Karpas-422 (cell line): ENCODE data around the gene LRRC3. TPM values are rescaled to one million over a fixed set of nuclear protein-coding genes. Genes with fewer than 3 reads are reported as not detected.

Experiments
- DNase-seq: peaks from one replicate; pipeline ENCODE4 v3.0.0-alpha.2; 2015
- H2AFZ ChIP-seq: fragments of 200-600 bp; sonication (generic); 2 replicates; pipeline ENCODE4 v1.6.1; 2014; ENCODE audit warnings: antibody characterized with exemption, low read length, mixed read lengths
- H3K27ac ChIP-seq: fragments of 200-600 bp; sonication (generic); 2 replicates; pipeline ENCODE4 v1.5.1; 2014; ENCODE audit warnings: mild to moderate bottlenecking, low read length, moderate library complexity
- H3K27me3 ChIP-seq: fragments of 200-600 bp; sonication (generic); 2 replicates; pipeline ENCODE4 v1.6.1; 2014; ENCODE audit warnings: low read length, mixed read lengths
- H3K36me3 ChIP-seq: fragments of 200-600 bp; sonication (generic); 2 replicates; pipeline ENCODE4 v1.6.1; 2014; ENCODE audit warnings: low read length, mixed read lengths; ENCODE audit not compliant: insufficient read depth
- H3K4me1 ChIP-seq: fragments of 200-600 bp; sonication (generic); 2 replicates; pipeline ENCODE4 v1.6.1; 2014; ENCODE audit warnings: mild to moderate bottlenecking, low read length, mixed read lengths
- H3K4me2 ChIP-seq: fragments of 200-600 bp; sonication (generic); 2 replicates; pipeline ENCODE4 v1.6.1; 2014; ENCODE audit warnings: low read length, low read depth, mild to moderate bottlenecking; ENCODE audit not compliant: poor library complexity, severe bottlenecking
- H3K4me3 ChIP-seq: fragments of 200-600 bp; sonication (generic); 2 replicates; pipeline ENCODE4 v1.5.1; 2014; ENCODE audit warnings: mild to moderate bottlenecking, antibody characterized with exemption, low read length, mixed read lengths
- H3K79me2 ChIP-seq: fragments of 200-600 bp; sonication (generic); 2 replicates; pipeline ENCODE4 v1.6.1; 2014; ENCODE audit warnings: mild to moderate bottlenecking, low read length, mixed read lengths
- H3K9ac ChIP-seq: fragments of 200-600 bp; sonication (generic); 2 replicates; pipeline ENCODE4 v1.6.0; 2014; ENCODE audit warnings: low read length
- H3K9me2 ChIP-seq: fragments of 200-600 bp; sonication (generic), shearing (Covaris generic); replicated peaks from 2 replicates; pipeline ENCODE4 v1.6.0; 2014; ENCODE audit warnings: mild to moderate bottlenecking, low read length, moderate library complexity; ENCODE audit not compliant: insufficient read depth
- H3K9me3 ChIP-seq: fragments of 300-700, 200-600 bp; sonication (generic); 2 replicates; pipeline ENCODE4 v1.6.1; 2014; ENCODE audit warnings: low read length, mixed read lengths
- H4K20me1 ChIP-seq: fragments of 200-600 bp; sonication (generic); 2 replicates; pipeline ENCODE4 v1.6.1; 2014; ENCODE audit warnings: mild to moderate bottlenecking, antibody characterized with exemption, low read length, low read depth; ENCODE audit not compliant: insufficient read depth
- total RNA-seq: library from RNA; depleted of rRNA; stranded (reverse); fragments of >200 nt; shearing (Covaris generic); gene quantifications from 2 replicates; pipeline ENCODE4 v1.2.3, GENCODE V29; 2014; ENCODE audit warnings: low replicate concordance

The LRRC3 gene
- total RNA-seq, 1 experiment from 2014 or later = not detected

- peak; percentile 70 for DNase-seq
- Histone ChIP-seq H3K9me3 (no peaks in the 10 kb centered on the region), H3K4me2 (no peak overlapping the region), H3K4me1 (peaks cover 5% of the 10 kb centered on the region), H3K27ac (no peak overlapping the region), H2AFZ (no peak overlapping the region), H3K79me2 (no peaks in the 10 kb centered on the region), H3K36me3 (no peaks in the 10 kb centered on the region), H3K27me3 (no peaks in the 10 kb centered on the region), H3K9me2 (no peaks in the 10 kb centered on the region), H4K20me1 (no peaks in the 10 kb centered on the region), H3K9ac (no peak overlapping the region), H3K4me3 (no peak overlapping the region)
Observed at GRCh38 chr21:44482581-44483287, 27.4 kb downstream of the LRRC3 start.

DNA sequence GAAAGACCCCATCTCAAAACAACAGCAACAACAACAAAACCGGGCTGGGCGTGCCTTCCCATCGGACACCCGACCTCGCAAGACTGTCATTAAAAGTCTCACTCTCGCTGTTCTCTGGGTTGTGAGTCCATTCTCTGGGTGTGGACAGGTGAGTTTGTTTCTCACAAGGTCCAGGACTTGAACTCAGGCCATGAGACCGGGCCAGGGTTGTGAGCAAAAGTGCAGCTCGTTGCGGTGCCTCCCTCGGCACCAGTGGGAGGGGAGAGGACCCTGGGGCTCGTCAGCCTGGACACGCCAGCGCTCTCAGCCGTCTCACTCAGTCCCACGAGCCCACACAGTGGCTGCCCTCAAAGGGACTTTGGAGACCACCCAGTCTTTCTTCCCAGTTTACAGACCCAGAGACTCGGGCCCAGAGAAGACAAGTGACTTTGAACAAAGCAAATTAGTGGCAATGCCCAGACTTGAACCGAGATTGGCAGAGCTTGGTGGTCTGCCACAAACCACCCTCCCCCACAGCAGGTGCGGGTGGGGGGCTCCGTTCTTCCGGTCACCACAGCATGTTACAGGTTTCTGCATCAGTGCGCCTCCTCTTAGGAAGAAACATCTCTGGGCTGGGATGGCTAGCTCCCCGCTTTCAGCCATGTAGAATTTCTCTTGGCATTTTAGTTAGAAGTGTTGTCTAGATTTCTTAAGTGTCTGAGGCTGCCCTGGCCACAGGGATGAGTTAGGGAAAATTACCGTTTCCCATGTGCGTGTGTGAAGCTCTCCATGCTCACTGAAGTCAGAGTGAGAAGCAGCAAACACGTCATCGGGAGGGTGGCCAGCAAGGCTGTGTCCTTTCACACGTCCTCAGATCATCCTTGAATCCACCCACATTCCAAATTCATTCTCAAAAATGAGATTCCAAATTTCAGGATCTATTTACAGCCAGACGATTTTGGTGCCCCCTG, 28.3 kb downstream of the LRRC3 start:
- Histone ChIP-seq H3K4me3 (no peak overlapping the region), H3K36me3 (no peaks in the 10 kb centered on the region), H3K9me3 (no peaks in the 10 kb centered on the region), H3K4me2 (no peak overlapping the region), H4K20me1 (no peaks in the 10 kb centered on the region), H3K9ac (no peak overlapping the region), H3K27ac (no peak overlapping the region), H3K27me3 (no peaks in the 10 kb centered on the region), H3K4me1 (peaks cover 5% of the 10 kb centered on the region), H3K9me2 (no peaks in the 10 kb centered on the region), H3K79me2 (no peaks in the 10 kb centered on the region), H2AFZ (no peak overlapping the region)
- DNase-seq = no peak

- Histone ChIP-seq H3K9me3 (no peaks in the 10 kb centered on the region), H3K27me3 (no peaks in the 10 kb centered on the region), H3K4me3 (no peak overlapping the region), H4K20me1 (no peaks in the 10 kb centered on the region), H3K9ac (no peak overlapping the region), H3K36me3 (no peaks in the 10 kb centered on the region), H3K9me2 (no peaks in the 10 kb centered on the region), H3K79me2 (no peaks in the 10 kb centered on the region), H3K4me1 (peaks cover 5% of the 10 kb centered on the region), H2AFZ (no peak overlapping the region), H3K27ac (no peak overlapping the region), H3K4me2 (no peak overlapping the region)
- no peak for DNase-seq
Observed at GRCh38 chr21:44484498-44485253, 29.4 kb downstream of the LRRC3 start.

GRCh38 chr21:44485254-44485793, 30.0 kb downstream of the LRRC3 start:
- Histone ChIP-seq H3K9me2 (no peaks in the 10 kb centered on the region), H3K27ac (no peak overlapping the region), H3K4me2 (no peak overlapping the region), H3K4me3 (no peak overlapping the region), H3K4me1 (peaks cover 5% of the 10 kb centered on the region), H4K20me1 (no peaks in the 10 kb centered on the region), H3K27me3 (no peaks in the 10 kb centered on the region), H3K79me2 (no peaks in the 10 kb centered on the region), H2AFZ (no peak overlapping the region), H3K9me3 (no peaks in the 10 kb centered on the region), H3K9ac (no peak overlapping the region), H3K36me3 (no peaks in the 10 kb centered on the region)
- peak; percentile 70 for DNase-seq

- DNase-seq = no peak
- H3K9me2 ChIP-seq = no peaks in the 10 kb centered on the region
- H3K4me3 ChIP-seq = no peak overlapping the region
- H3K79me2 ChIP-seq = no peaks in the 10 kb centered on the region
- no peaks in the 10 kb centered on the region for H3K27me3 ChIP-seq
- H3K36me3 ChIP-seq = no peaks in the 10 kb centered on the region
- H2AFZ ChIP-seq = no peak overlapping the region
- peaks cover 5% of the 10 kb centered on the region for H3K4me1 ChIP-seq
- H3K27ac ChIP-seq = no peak overlapping the region
- no peak overlapping the region for H3K4me2 ChIP-seq
- H4K20me1 ChIP-seq = no peaks in the 10 kb centered on the region
- no peak overlapping the region for H3K9ac ChIP-seq
- no peaks in the 10 kb centered on the region for H3K9me3 ChIP-seq
Observed at GRCh38 chr21:44485796-44486195, 30.5 kb downstream of the LRRC3 start.

- Histone ChIP-seq H3K4me1 (peaks cover 5% of the 10 kb centered on the region), H3K9me3 (no peaks in the 10 kb centered on the region), H3K36me3 (no peaks in the 10 kb centered on the region), H3K4me2 (no peak overlapping the region), H3K9me2 (no peaks in the 10 kb centered on the region), H4K20me1 (no peaks in the 10 kb centered on the region), H3K27me3 (no peaks in the 10 kb centered on the region), H3K27ac (no peak overlapping the region), H3K9ac (no peak overlapping the region), H3K4me3 (no peak overlapping the region), H3K79me2 (no peaks in the 10 kb centered on the region), H2AFZ (no peak overlapping the region)
- no peak for DNase-seq
Observed at GRCh38 chr21:44486302-44486701, 31.0 kb downstream of the LRRC3 start.

DNA sequence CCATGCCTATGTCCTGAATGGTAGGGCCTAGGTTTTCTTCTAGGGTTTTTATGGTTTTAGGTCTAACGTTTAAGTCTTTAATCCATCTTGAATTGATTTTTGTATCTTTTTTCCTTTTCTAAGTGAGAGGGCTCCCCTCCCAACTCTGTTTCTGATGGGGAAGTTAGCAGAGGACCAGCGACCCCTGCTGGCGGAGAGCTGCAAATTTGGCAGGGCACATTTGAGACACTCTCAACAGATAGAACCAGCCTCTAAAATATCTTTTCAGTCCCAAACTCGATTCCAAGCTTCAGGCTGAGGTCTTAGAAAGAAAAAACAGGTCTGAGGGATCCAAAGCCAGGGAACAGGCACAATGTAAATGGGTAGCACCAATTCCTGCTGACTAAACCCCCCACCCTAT, 32.5 kb downstream of the LRRC3 start:
- Histone ChIP-seq H3K79me2 (no peaks in the 10 kb centered on the region), H2AFZ (no peak overlapping the region), H3K27ac (no peak overlapping the region), H3K9me2 (no peaks in the 10 kb centered on the region), H3K4me1 (no peaks in the 10 kb centered on the region), H3K36me3 (no peaks in the 10 kb centered on the region), H3K27me3 (no peaks in the 10 kb centered on the region), H3K4me3 (no peak overlapping the region), H4K20me1 (no peaks in the 10 kb centered on the region), H3K9me3 (no peaks in the 10 kb centered on the region; the same call in 1 of the 2 replicates), H3K9ac (no peak overlapping the region), H3K4me2 (no peak overlapping the region)
- peak; percentile 78 for DNase-seq
